Subcutaneous adipose tissue (tissue), 4 donors: ENCODE data around the gene ZNF536. TPM values are rescaled to one million over a fixed set of nuclear protein-coding genes. Genes with fewer than 3 reads are reported as not detected.

Source experiments
- total RNA-seq, 4 donors: library from RNA; depleted of rRNA; stranded (reverse); fragments of >200 nt; gene quantifications; one replicate each; pipeline ENCODE4 v1.1.0, GENCODE V29; 2016
- TF ChIP-seq, protein P1 (sequence below): fragments of 450-650 bp; IDR thresholded peaks from one replicate; pipeline ENCODE4 v1.5.1; 2016; ENCODE audit warnings: low read depth, mild to moderate bottlenecking, control low read depth, antibody characterized with exemption, moderate library complexity

Gene ZNF536
- total RNA-seq, 4 donors from 2014 or later, result under 0.01 to 0.17 TPM; not detected in 2

DNA sequence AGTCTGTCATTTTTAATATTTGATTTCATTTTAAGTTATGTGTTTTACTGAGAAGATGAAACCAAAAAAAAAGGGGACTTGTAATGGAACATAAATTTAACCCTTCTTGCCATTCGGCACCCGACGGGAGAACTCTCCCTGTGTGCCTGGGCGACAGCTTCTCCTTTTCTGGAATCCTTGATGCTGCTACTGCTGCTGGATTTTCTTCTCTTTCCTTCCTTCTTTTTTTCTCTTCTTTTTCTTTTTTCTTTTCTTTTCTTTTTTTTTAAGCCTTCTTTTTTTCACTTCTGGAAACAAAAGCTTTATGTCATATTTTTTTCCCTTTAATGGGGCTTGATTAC, 11.1 kb upstream of the ZNF536 start:
- TF ChIP-seq, protein P1, sequence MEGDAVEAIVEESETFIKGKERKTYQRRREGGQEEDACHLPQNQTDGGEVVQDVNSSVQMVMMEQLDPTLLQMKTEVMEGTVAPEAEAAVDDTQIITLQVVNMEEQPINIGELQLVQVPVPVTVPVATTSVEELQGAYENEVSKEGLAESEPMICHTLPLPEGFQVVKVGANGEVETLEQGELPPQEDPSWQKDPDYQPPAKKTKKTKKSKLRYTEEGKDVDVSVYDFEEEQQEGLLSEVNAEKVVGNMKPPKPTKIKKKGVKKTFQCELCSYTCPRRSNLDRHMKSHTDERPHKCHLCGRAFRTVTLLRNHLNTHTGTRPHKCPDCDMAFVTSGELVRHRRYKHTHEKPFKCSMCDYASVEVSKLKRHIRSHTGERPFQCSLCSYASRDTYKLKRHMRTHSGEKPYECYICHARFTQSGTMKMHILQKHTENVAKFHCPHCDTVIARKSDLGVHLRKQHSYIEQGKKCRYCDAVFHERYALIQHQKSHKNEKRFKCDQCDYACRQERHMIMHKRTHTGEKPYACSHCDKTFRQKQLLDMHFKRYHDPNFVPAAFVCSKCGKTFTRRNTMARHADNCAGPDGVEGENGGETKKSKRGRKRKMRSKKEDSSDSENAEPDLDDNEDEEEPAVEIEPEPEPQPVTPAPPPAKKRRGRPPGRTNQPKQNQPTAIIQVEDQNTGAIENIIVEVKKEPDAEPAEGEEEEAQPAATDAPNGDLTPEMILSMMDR, result no peak

DNA sequence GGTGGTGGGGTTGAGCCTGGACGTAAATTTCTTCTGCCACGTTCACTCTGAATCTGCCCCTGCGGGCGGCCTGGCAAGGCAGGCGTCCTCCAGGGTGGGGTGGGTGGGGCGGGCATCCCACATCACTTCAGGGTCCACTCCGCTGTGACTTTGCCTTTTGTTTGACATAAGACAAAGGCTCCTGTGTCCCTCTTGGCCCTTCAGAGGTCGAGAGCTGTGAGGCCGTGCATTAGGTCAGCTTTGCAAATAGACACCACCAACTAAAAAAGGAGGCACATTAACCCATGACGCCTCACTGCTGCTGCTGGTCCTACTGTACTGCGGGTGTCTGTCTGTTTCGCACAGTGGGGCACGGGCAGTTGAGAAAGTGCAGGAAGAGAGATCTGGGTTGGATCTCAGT, 10.5 kb upstream of the ZNF536 start:
- TF ChIP-seq, protein P1, result no peak

DNA sequence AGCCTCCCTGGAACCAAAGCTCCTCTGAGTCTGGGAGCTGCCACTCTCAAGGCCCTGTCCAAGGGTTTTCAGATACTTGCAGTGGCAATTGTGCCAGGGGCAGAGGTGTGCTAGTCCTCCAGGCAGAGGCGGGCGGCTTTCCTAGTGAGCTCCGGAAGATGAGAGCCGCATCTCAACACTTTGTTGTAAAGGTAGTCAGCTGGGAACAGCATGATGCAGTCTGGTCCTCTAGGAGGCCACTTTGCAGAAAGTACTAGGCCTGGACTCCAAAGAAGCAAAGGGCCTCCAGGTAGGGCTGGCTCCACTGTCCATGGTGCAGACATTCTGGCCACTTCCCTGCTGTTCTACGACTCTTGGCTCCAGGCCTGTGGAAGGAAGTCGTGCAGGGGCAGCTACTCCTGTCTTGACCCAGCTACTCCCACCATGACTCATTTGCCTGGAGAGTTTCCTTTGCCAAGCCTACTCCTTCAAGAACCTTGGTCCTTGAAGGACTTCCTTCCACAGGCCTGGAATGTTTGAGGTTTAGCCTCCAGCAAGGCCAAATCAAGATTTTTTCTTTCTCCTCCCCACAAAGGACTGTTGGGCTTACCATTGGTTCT, 9.9 kb upstream of the ZNF536 start:
- TF ChIP-seq, protein P1, result no peak

DNA sequence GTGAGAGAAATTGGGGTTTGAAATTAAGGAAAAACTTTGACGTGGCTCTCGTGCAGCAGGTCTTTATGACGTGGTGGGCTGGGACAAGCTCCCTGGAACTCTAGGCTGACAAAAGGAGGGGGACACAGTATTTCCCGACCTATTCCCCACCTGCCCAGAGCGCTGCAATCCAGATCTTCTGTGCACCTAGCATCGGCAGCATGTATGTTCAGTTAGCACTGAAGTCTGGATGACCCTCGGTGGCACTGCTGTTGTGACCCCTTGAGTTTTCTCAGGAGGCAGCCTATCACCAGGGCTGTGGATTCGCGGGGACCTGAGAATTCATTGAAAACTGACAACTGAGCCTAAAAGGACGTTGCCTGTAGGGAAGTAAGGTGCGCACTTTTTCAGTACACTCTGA, 9.1 kb upstream of the ZNF536 start:
- TF ChIP-seq, protein P1, result no peak

DNA sequence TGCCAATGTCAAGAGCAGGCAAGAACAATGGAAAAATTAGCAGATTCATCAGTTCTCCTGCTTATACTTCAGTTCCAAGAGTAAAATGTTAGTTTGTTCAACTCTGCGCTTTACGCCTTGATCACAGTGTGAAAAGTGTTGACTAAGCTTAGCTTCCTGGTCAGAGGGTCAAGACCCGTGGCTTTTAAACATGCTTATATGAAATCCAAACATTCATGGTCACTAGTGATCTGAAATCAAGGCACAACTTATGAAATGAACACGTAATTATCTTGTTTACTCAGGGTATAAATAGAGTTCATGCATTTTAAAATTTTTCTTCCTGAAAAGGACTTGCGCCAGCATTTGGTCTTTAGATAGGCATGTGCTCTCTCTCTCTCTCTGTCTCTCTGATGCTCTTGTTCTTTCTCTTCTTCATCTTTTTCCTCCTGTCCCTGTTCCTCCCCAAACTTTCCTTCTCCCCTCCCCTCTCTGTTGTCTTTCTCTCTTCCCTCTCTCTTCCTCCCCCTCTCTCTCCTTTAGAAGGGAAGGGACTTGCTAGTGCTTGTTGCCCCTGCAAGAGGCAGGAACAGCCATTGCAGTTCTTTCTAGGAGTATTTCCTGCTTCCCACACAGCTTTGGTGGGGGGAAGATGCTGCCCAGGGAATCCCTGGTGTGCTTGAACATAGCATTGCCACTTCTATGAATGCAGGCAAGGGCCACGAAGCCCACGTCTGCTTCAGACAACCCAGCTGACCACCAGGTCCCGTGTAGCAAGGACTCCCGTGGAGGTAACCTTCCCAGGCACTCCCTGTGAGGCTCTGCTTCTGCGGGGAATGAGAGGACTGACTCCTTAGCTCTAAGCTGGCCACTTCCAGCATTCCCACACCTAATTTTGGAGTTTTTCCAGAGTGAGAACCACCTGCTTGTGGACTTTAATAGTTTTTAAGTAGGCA, 7.1 kb upstream of the ZNF536 start:
- TF ChIP-seq, protein P1, result no peak

DNA sequence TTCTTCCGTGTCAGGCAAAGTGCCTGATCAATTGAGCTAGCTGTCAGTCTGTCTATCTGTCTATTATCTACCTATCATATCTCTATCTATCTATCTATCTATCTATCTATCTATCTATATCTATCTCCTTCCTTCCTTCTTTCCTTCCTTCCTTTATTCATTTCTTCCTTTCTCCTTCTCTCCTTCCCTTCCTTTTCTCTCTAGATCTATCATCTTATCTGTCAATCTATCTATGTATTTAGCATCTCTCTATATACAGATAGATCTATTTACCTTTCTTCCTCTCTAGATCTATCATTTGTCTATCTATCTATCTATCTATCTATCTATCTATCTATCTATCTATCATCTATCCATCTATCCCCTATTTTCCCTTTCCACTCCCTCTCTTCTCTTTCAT, 5.9 kb upstream of the ZNF536 start:
- TF ChIP-seq, protein P1, result no peak

DNA sequence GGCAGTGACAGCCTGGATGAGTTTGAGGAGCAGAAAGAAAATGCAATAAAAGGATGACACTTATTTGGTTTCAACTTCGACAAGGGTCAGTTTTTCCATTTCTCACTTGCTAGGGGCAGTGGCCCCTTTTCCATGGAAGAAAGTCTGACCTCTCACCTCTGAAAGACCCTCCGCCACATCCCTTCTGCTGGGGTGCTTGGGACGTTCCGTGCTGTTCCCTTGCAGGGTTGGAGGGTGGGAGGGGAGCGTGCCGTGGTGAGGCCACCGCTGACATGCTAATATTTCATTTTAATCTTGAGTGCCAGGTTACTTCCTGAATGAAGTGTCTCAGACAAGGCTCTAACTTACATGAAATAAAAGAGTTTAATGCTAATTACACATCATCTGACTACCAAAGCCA, 5.2 kb upstream of the ZNF536 start:
- TF ChIP-seq, protein P1, result no peak
